ENCODE data around the gene EXOC6.

Gene EXOC6

GRCh38 chr10:93067443-93068365, 219.4 kb downstream of the EXOC6 start:
- DNase-seq, result no peak

GRCh38 chr10:93068411-93069244, 220.3 kb downstream of the EXOC6 start:
- no peak for DNase-seq

- no peak for DNase-seq
Observed at GRCh38 chr10:93069245-93069561, 220.9 kb downstream of the EXOC6 start.

GRCh38 chr10:93070378-93071176, 222.3 kb downstream of the EXOC6 start:
- no peak for DNase-seq

- no peak for DNase-seq
Observed at GRCh38 chr10:93071177-93071472, 222.8 kb downstream of the EXOC6 start.

- no peak for DNase-seq
Observed at GRCh38 chr10:93071674-93072224, 223.4 kb downstream of the EXOC6 start.

GRCh38 chr10:93072225-93072712, 223.9 kb downstream of the EXOC6 start:
- DNase-seq, result no peak

GRCh38 chr10:93072713-93073538, 224.6 kb downstream of the EXOC6 start:
- no peak for DNase-seq

GRCh38 chr10:93073539-93074146, 225.3 kb downstream of the EXOC6 start, which contains the start of gene CYP26A1:
CYP26A1 (plus strand) TSS chr10:93073893; CDS start chr10:93073935, 42 bp downstream.
- no peak for DNase-seq

GRCh38 chr10:93074147-93074596, 225.9 kb downstream of the EXOC6 start:
- no peak for DNase-seq

- DNase-seq, result no peak
Observed at GRCh38 chr10:93074597-93075368, 226.5 kb downstream of the EXOC6 start.

- no peak for DNase-seq
Observed at GRCh38 chr10:93075369-93076221, 227.3 kb downstream of the EXOC6 start.

GRCh38 chr10:93076871-93077270, 228.6 kb downstream of the EXOC6 start:
- DNase-seq, result no peak

GRCh38 chr10:93077860-93078337, 229.6 kb downstream of the EXOC6 start:
- no peak for DNase-seq

GRCh38 chr10:93079663-93080349, 231.5 kb downstream of the EXOC6 start:
- no peak for DNase-seq

- peak; percentile 9 for DNase-seq
Observed at GRCh38 chr10:93080350-93081046, 232.2 kb downstream of the EXOC6 start.

- DNase-seq, result no peak
Observed at GRCh38 chr10:93081318-93081717, 233.0 kb downstream of the EXOC6 start.

GRCh38 chr10:93081834-93082233, 233.5 kb downstream of the EXOC6 start:
- no peak for DNase-seq
